ENCODE results near the gene RB1. TPM values are rescaled to one million over a fixed set of nuclear protein-coding genes. Genes with fewer than 3 reads are reported as not detected.

RB1 gene
- total RNA-seq, 1 donor from 2014 or later, result 34.0 TPM

GRCh38 chr13:48403913-48404312, 100.4 kb downstream of the RB1 start:
- DNase-seq (ENCODE audit: low spot score, unreplicated experiment), result no peak
- no peak overlapping the region for H3K4me3 Mint-ChIP-seq (ENCODE audit: low read depth)
- H3K4me1 Mint-ChIP-seq (ENCODE audit: low read depth), result peaks cover 39% of the 10 kb centered on the region
- H3K27me3 Mint-ChIP-seq, result no peaks in the 10 kb centered on the region
- H3K9me3 Mint-ChIP-seq (ENCODE audit: low read depth), result no peaks in the 10 kb centered on the region
- H3K27ac Mint-ChIP-seq, result peak overlapping the region; percentile 84
- no peak for TF ChIP-seq CTCF (IDR thresholded peaks at IDR 0.05; ENCODE audit: unreplicated experiment)
- peaks cover 2% of the 10 kb centered on the region for H3K36me3 Mint-ChIP-seq (ENCODE audit: insufficient read depth)

- Mint-ChIP-seq H3K27ac (no peak overlapping the region), H3K36me3 (ENCODE audit: insufficient read depth) (peaks cover 2% of the 10 kb centered on the region), H3K4me1 (ENCODE audit: low read depth) (peaks cover 34% of the 10 kb centered on the region), H3K9me3 (ENCODE audit: low read depth) (no peaks in the 10 kb centered on the region), H3K27me3 (no peaks in the 10 kb centered on the region), H3K4me3 (ENCODE audit: low read depth) (no peak overlapping the region)
- no peak for DNase-seq (ENCODE audit: low spot score, unreplicated experiment)
- TF ChIP-seq CTCF (IDR thresholded peaks at IDR 0.05; ENCODE audit: unreplicated experiment), result no peak
These were observed 101.4 kb downstream of the RB1 start for GRCh38 chr13:48404952-48405351.

DNA sequence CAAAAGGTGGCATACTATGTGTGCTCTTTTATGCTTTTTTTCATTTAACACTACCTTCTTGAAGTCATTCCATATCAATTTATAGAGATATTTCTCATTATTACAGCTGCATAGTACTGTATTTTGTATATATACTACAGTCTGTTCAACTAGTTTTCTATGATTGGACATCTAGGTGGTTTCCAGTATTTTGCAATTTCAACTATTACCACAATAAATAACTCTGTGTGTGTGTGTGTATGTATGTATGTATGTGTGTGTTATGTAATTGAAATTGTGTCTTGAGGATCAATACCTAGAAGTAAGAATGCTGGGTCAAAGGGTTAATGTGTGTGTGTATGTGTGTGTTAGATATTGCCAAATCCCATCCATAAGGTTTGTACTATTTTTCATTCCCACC, 102.3 kb downstream of the RB1 start:
- no peaks in the 10 kb centered on the region for H3K27me3 Mint-ChIP-seq
- H3K4me3 Mint-ChIP-seq (ENCODE audit: low read depth), result no peak overlapping the region
- no peak for TF ChIP-seq CTCF (IDR thresholded peaks at IDR 0.05; ENCODE audit: unreplicated experiment)
- H3K4me1 Mint-ChIP-seq (ENCODE audit: low read depth), result peaks cover 32% of the 10 kb centered on the region
- peaks cover 2% of the 10 kb centered on the region for H3K36me3 Mint-ChIP-seq (ENCODE audit: insufficient read depth)
- DNase-seq (ENCODE audit: low spot score, unreplicated experiment), result no peak
- no peaks in the 10 kb centered on the region for H3K9me3 Mint-ChIP-seq (ENCODE audit: low read depth)
- H3K27ac Mint-ChIP-seq, result peak overlapping the region; percentile 78

- H3K9me3 Mint-ChIP-seq (ENCODE audit: low read depth), result no peaks in the 10 kb centered on the region
- DNase-seq (ENCODE audit: low spot score, unreplicated experiment), result no peak
- TF ChIP-seq CTCF (IDR thresholded peaks at IDR 0.05; ENCODE audit: unreplicated experiment), result no peak
- H3K27ac Mint-ChIP-seq, result peak overlapping the region; percentile 84
- peaks cover 2% of the 10 kb centered on the region for H3K36me3 Mint-ChIP-seq (ENCODE audit: insufficient read depth)
- no peaks in the 10 kb centered on the region for H3K27me3 Mint-ChIP-seq
- peak overlapping the region; percentile 79 for H3K4me3 Mint-ChIP-seq (ENCODE audit: low read depth)
- H3K4me1 Mint-ChIP-seq (ENCODE audit: low read depth), result peaks cover 37% of the 10 kb centered on the region
These were observed 106.6 kb downstream of the RB1 start for GRCh38 chr13:48410199-48410598.

DNA sequence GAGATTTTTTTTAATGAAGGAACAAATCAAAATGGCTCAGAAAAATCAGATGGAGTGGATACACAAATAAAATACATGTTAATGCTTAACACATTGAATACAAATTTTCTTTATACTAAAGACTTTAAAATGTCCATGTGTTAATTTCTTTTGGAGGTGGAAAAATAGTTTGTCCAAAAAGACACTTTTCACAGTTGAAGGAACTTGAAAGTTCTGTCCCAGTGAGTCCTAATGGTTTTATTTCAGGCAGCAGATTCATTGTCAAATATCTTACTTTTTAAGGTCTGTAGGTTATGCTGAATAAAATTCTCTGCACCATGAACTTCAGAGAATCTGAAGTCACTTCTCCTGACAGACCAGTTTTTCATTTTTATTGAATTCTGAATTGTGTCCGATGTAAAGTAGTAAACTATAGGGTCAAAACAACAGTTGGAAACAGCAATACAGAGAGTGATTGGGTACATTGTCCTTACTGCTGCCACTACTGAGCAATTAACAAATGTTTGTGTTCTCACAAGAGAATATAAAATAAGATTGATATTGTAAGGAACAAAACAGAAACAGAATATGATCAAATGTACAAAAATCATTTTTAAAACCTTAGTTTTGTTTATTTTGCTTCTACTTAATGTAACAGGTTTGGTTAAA, 107.7 kb downstream of the RB1 start:
- Mint-ChIP-seq H3K9me3 (ENCODE audit: low read depth) (no peaks in the 10 kb centered on the region), H3K4me3 (ENCODE audit: low read depth) (peak overlapping the region; percentile 96), H3K36me3 (ENCODE audit: insufficient read depth) (peaks cover 8% of the 10 kb centered on the region), H3K27ac (peak overlapping the region; percentile 99), H3K4me1 (ENCODE audit: low read depth) (peaks cover 27% of the 10 kb centered on the region), H3K27me3 (no peaks in the 10 kb centered on the region)
- DNase-seq (ENCODE audit: low spot score, unreplicated experiment), result no peak
- TF ChIP-seq CTCF (IDR thresholded peaks at IDR 0.05; ENCODE audit: unreplicated experiment), result no peak
